ENCODE data around the gene PLCL2.

DNA sequence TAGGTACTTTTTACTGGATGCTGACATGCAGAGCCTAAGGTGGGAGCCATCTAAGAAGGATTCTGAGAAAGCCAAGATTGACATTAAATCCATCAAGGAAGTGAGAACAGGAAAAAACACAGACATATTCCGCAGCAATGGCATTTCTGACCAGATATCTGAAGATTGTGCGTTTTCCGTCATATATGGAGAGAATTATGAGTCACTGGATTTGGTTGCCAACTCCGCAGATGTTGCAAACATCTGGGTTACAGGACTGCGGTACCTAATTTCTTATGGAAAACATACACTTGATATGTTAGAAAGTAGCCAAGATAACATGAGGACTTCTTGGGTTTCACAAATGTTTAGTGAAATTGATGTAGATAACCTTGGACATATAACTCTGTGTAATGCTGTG is 125.1 kb downstream of the PLCL2 start:
- TF ChIP-seq CTCF (conservative IDR thresholded peaks at IDR 0.05; ENCODE audit: low read depth, low read length), result no peak
- TF ChIP-seq EZH2 (IDR thresholded peaks at IDR 0.05; ENCODE audit: borderline replicate concordance, low read depth, low read length, poor library complexity, severe bottlenecking), result no peak
